ENCODE results near the gene NAPA. TPM values are rescaled to one million over a fixed set of nuclear protein-coding genes. Genes with fewer than 3 reads are reported as not detected.

The NAPA gene
- total and polyA plus RNA-seq, 2 of the 13 experiments (the other 11 are each of a cell fraction or from before 2014, with no cell fraction given) = 32.6 to 65.9 TPM

DNA sequence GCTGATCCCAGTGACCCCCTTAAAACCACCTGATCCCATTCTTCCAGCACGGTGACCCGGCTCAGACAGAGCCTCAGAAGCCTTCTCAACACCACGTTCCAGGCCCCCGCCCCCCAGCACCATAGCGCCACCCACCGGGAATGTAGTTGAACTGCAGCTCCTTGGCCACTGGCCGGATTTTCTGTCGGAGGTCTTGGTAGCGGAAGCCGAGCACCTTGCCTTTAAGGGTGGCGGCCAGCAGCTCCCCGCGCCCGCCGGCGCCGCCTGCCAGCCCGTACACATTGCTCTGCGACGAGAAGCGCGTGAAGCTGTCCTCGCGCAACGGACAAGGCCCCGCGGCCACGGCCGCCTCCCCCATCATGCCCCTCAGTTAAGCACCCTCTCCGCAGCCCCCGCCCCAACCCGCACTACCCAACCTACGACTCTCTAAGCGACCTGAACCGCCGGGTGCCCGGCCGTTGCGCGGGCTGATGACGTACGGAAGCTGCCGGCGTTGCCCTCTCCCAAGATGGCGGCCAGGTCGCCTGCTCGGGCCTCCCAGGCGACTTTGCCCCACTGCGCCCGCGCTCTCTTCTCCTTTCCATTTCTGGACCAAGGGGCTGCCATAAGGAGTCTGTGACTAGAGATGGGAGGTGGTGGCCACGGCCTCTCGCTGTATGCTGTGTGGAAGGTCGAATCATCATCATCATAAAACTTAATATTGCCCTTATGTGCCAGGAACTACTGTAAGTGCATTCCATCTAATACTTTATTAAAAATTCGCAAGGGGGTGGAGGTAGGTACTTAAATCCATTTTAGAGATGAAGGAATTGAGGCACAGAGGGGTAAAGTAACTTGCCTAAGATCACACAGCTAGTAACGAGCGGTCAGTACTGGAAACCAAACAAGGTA lies 30.8 kb downstream of the NAPA start, which contains the start of gene KPTN (continued):
- TF ChIP-seq ZNF570 (CRISPR knock-in tag; IDR thresholded peaks at IDR 0.05; ENCODE audit: borderline replicate concordance) (no peak), ATF1 (CRISPR knock-in tag; IDR thresholded peaks at IDR 0.05) (peak; percentile 100), ZNF703 (CRISPR knock-in tag; IDR thresholded peaks at IDR 0.05; ENCODE audit: borderline replicate concordance) (no peak), CREB1 (IDR thresholded peaks at IDR 0.05) (peak; percentile 99), CREB1 (CRISPR knock-in tag; IDR thresholded peaks at IDR 0.05) (peak; percentile 100), AHR (CRISPR knock-in tag; IDR thresholded peaks at IDR 0.05) (no peak), CEBPB (IDR thresholded peaks at IDR 0.05; ENCODE audit: borderline replicate concordance, low read depth, low read length) (no peak), HMG20A (CRISPR knock-in tag; IDR thresholded peaks at IDR 0.05; ENCODE audit: borderline replicate concordance) (no peak), ZNF790 (CRISPR knock-in tag; IDR thresholded peaks at IDR 0.05; ENCODE audit: borderline replicate concordance) (no peak), ZNF740 (CRISPR knock-in tag; IDR thresholded peaks at IDR 0.05) (no peak), NFYB (CRISPR knock-in tag; IDR thresholded peaks at IDR 0.05) (0 out of 2 replicates have a peak, but pooled peaks have one; percentile 30), ZNF329 (CRISPR knock-in tag; IDR thresholded peaks at IDR 0.05; ENCODE audit: low read depth) (0 out of 2 replicates have a peak, but pooled peaks have one; percentile 56), ZNF784 (CRISPR knock-in tag; IDR thresholded peaks at IDR 0.05; ENCODE audit: borderline replicate concordance) (peak; percentile 81), PTBP1 (IDR thresholded peaks at IDR 0.05; ENCODE audit: low read depth, low read length, poor library complexity, severe bottlenecking) (no peak), KAT8 (CRISPR knock-in tag; IDR thresholded peaks at IDR 0.05) (peak; percentile 92), RELA (CRISPR knock-in tag; IDR thresholded peaks at IDR 0.05) (no peak), MXI1 (IDR thresholded peaks at IDR 0.05; ENCODE audit: borderline replicate concordance, low read depth, low read length) (peak; percentile 60; the same call in 1 of the 3 replicates), ZNF781 (CRISPR knock-in tag; IDR thresholded peaks at IDR 0.05; ENCODE audit: borderline replicate concordance, not compliant biosample characterization) (peak; percentile 70), SAP130 (CRISPR knock-in tag; IDR thresholded peaks at IDR 0.05; ENCODE audit: low read depth) (peak; percentile 67; the same call in 1 of the 2 replicates), ZNF124 (CRISPR knock-in tag; IDR thresholded peaks at IDR 0.05) (no peak)
- TF ChIP-seq, protein P1, sequence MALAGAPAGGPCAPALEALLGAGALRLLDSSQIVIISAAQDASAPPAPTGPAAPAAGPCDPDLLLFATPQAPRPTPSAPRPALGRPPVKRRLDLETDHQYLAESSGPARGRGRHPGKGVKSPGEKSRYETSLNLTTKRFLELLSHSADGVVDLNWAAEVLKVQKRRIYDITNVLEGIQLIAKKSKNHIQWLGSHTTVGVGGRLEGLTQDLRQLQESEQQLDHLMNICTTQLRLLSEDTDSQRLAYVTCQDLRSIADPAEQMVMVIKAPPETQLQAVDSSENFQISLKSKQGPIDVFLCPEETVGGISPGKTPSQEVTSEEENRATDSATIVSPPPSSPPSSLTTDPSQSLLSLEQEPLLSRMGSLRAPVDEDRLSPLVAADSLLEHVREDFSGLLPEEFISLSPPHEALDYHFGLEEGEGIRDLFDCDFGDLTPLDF (CRISPR knock-in tag; IDR thresholded peaks at IDR 0.05) = peak; percentile 78; the same call in 1 of the 2 replicates
- TF ChIP-seq, protein P2, sequence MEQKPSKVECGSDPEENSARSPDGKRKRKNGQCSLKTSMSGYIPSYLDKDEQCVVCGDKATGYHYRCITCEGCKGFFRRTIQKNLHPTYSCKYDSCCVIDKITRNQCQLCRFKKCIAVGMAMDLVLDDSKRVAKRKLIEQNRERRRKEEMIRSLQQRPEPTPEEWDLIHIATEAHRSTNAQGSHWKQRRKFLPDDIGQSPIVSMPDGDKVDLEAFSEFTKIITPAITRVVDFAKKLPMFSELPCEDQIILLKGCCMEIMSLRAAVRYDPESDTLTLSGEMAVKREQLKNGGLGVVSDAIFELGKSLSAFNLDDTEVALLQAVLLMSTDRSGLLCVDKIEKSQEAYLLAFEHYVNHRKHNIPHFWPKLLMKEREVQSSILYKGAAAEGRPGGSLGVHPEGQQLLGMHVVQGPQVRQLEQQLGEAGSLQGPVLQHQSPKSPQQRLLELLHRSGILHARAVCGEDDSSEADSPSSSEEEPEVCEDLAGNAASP (CRISPR knock-in tag; IDR thresholded peaks at IDR 0.05; ENCODE audit: borderline replicate concordance) = 0 out of 2 replicates have a peak, but pooled peaks have one; percentile 41
- TF ChIP-seq, protein P3, sequence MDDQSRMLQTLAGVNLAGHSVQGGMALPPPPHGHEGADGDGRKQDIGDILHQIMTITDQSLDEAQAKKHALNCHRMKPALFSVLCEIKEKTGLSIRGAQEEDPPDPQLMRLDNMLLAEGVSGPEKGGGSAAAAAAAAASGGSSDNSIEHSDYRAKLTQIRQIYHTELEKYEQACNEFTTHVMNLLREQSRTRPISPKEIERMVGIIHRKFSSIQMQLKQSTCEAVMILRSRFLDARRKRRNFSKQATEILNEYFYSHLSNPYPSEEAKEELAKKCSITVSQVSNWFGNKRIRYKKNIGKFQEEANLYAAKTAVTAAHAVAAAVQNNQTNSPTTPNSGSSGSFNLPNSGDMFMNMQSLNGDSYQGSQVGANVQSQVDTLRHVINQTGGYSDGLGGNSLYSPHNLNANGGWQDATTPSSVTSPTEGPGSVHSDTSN (CRISPR knock-in tag; IDR thresholded peaks at IDR 0.05; ENCODE audit: borderline replicate concordance) = 0 out of 2 replicates have a peak, but pooled peaks have one; percentile 54
